AG04449 (cell line): ENCODE results near the gene GALNT14.
A peak's percentile ranks its signal among the peaks of the same experiment; 100 is the strongest.
"Not testable (repeated sequence)": the region's sequence is repeated elsewhere in the genome, so short reads cannot be mapped to it uniquely, and the experiment has no call there.

ENCODE experiments used
- CTCF ChIA-PET: fragments of 350-600 bp; formaldehyde crosslinking; extraction: SDS; loops from one replicate; lab custom pipeline; 2021; ENCODE audit warnings: antibody characterized with exemption; lab: Yijun Ruan, JAX
- POLR2A ChIA-PET: fragments of 400-600, 350-600 bp; formaldehyde crosslinking; extraction: SDS; loops from one replicate; lab custom pipeline; 2020; ENCODE audit warnings: antibody characterized with exemption, inconsistent platforms; lab: Yijun Ruan, JAX
- DNase-seq: peaks from one replicate; pipeline ENCODE4 v3.0.0-alpha.2; 2010; ENCODE audit warnings: low read depth, low spot score
- H3K4me3 ChIP-seq: 2 replicates; pipeline ENCODE4 v1.5.1; 2011; ENCODE audit warnings: low read depth, mild to moderate bottlenecking, control low read depth, low read length
- CTCF ChIP-seq: IDR thresholded peaks from one replicate; pipeline ENCODE4 v1.5.1; 2011; ENCODE audit warnings: mild to moderate bottlenecking, moderate library complexity, low read length, control low read depth, inconsistent platforms; ENCODE audit not compliant: insufficient read depth; ENCODE audit errors: missing control alignments

Gene GALNT14

GRCh38 chr2:31138037-31138962 lies at the start of gene GALNT14:
TSS of gene GALNT14 (minus strand) at chr2:31138440. CDS start at chr2:31138086, 354 bp downstream.
- ChIA-PET POLR2A (interaction anchor here (0.6 kb wide), 1 partner anchor 23 kb away, joined by 3 read pairs; no protein-coding TSS in a partner anchor), CTCF (interaction anchor here (0.9 to 1.4 kb wide), 3 partner anchors 9 to 195 kb away, joined by 3 to 5 read pairs (median 3); no protein-coding TSS in a partner anchor)
- DNase-seq = no peak
- TF ChIP-seq CTCF = peak; percentile 39
- peak within 1 kb of the TSS; percentile 47 for H3K4me3 ChIP-seq

DNA sequence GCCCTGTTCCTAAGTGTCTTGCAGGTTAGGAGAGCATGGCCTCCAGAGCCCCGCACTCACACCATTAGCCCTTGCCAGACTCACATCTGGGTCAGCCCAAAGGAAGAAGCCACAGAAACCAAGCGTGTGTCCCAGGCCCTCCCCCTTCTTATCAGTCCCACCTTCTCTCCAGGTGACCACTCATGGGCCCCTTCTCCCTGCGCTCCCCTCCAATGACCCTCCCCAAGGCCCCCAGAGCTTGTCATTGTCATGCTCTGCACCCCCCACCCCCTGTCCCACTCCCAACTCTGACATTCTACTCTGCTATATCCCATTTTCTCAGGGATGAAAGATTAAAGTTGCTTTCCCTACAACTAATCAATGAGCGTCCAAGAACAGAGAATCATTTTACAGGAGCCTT lies 48.9 kb upstream of the GALNT14 start:
- POLR2A ChIA-PET = no interaction called here

DNA sequence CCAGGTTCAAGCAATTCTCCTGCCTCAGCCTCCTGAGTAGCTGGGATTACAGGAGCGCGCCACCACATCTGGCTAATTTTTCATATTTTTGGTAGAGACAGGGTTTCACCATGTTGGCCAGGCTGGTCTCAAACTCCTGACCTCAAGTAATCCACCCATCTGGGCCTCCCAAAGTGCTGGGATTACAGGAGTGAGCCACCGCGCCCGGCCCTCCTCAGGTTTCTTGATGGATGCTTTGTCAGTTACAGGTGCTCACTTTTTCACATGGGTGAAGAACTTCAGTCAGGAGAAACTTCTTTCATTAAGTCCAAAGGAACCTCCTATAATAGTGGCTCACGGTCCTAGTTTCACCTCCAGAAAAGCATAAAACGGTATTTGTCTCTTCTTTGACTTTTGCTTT lies 45.7 kb upstream of the GALNT14 start:
- POLR2A ChIA-PET = not testable (repeated sequence)
- CTCF ChIA-PET = interaction anchor here (0.9 kb wide), 1 partner anchor 14 kb away, joined by 5 read pairs; no protein-coding TSS in a partner anchor

More for the DNA sequence above, 48.9 kb upstream of the GALNT14 start:
- no peak overlapping the region for H3K4me3 ChIP-seq
- DNase-seq = no peak
- CTCF ChIA-PET = no interaction called here
- no peak for TF ChIP-seq CTCF

GRCh38 chr2:31176742-31177141 lies 38.5 kb upstream of the GALNT14 start:
- H3K4me3 ChIP-seq = no peak overlapping the region
- ChIA-PET POLR2A (no interaction called here), CTCF (interaction anchor here (2.3 kb wide), 1 partner anchor 157 kb away, joined by 9 read pairs; no protein-coding TSS in a partner anchor)
- no peak for TF ChIP-seq CTCF
- DNase-seq = no peak

More for the DNA sequence above, 45.7 kb upstream of the GALNT14 start:
- H3K4me3 ChIP-seq, DNase-seq: not testable (repeated sequence)

DNA sequence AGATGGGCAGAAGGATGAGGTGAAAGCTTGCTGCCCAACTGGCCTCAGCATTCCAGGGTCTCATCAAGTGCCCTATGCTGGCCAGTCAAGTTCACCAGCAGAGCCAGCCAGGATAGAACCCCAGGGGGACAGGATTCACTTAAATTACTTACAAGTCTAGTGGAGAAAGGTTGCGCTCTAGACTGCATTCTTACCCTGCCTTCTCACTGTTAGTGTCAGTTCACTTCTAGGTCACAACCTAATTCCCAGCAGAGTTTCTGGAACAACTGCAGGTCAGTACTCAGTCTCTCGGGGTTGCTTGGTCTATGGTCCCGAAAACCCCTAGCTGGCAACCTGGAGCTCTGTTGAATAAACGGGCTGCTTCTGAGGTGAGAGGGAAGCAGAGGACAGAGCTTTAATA lies 32.9 kb upstream of the GALNT14 start:
- POLR2A ChIA-PET = no interaction called here

More for the DNA sequence above, 32.9 kb upstream of the GALNT14 start:
- CTCF ChIA-PET = interaction anchor here (0.7 to 6.1 kb wide), 13 partner anchors 8 to 560 kb away, joined by 3 to 89 read pairs (median 4); no protein-coding TSS in a partner anchor
- no peak for DNase-seq
- TF ChIP-seq CTCF = no peak
- no peak overlapping the region for H3K4me3 ChIP-seq
